ENCODE results near the gene UBXN7.

GRCh38 chr3:196335503-196335948, 96.7 kb downstream of the UBXN7 start:
- TF ChIP-seq JUND (IDR thresholded peaks at IDR 0.05; ENCODE audit: low read length) = no peak
- TF ChIP-seq ATF2 (IDR thresholded peaks at IDR 0.05; ENCODE audit: low read length) = no peak
- no peak for TF ChIP-seq CTCF (IDR thresholded peaks at IDR 0.05; ENCODE audit: control extremely low read depth in 1 of 3, insufficient read depth in 1 of 3, low read depth in 1 of 3, low read length in 3 of 3)
- TF ChIP-seq POLR2A (IDR thresholded peaks at IDR 0.05; ENCODE audit: control extremely low read depth in 1 of 2, low read depth in 2 of 2, low read length in 2 of 2) = no peak

All from H1 (cell line).